Bronchial epithelial cell (primary cell): ENCODE measurements around the gene SALL4. TPM values are rescaled to one million over a fixed set of nuclear protein-coding genes. Genes with fewer than 3 reads are reported as not detected.
"Not testable (repeated sequence)": the region's sequence is repeated elsewhere in the genome, so short reads cannot be mapped to it uniquely, and the experiment has no call there.

Source experiments
- DNase-seq: peaks from one replicate; pipeline ENCODE4 v3.0.0-alpha.2; 2010; ENCODE audit warnings: low read depth
- FAIRE-seq: peaks from 2 replicates; lab custom pipeline; 2011; peaks lifted over from hg19 to GRCh38; lab: Jason Lieb, UNC
- H3K27me3 ChIP-seq: 2 replicates; pipeline ENCODE4 v1.5.1; 2011; ENCODE audit warnings: low read length; ENCODE audit not compliant: control insufficient read depth, insufficient read depth
- H3K36me3 ChIP-seq: 2 replicates; pipeline ENCODE4 v1.5.1; 2011; ENCODE audit warnings: low read length; ENCODE audit not compliant: control insufficient read depth, insufficient read depth
- H3K4me3 ChIP-seq: 2 replicates; pipeline ENCODE4 v1.5.1; 2011; ENCODE audit warnings: mild to moderate bottlenecking, low read depth, low read length, control low read depth
- total RNA-seq: library from RNA; depleted of rRNA; stranded (reverse); fragments of >200 nt; gene quantifications from 2 replicates; pipeline ENCODE4 v1.2.1, GENCODE V29; 2014
- TF ChIP-seq, protein P1 (sequence below): IDR thresholded peaks from 2 replicates; pipeline ENCODE4 v1.5.1; 2011; ENCODE audit warnings: mild to moderate bottlenecking, moderate library complexity, low read length, control low read depth, inconsistent platforms; ENCODE audit not compliant: insufficient read depth, severe bottlenecking

SALL4 gene
- total RNA-seq, 1 donor from 2014 or later, result 0.26 TPM

DNA sequence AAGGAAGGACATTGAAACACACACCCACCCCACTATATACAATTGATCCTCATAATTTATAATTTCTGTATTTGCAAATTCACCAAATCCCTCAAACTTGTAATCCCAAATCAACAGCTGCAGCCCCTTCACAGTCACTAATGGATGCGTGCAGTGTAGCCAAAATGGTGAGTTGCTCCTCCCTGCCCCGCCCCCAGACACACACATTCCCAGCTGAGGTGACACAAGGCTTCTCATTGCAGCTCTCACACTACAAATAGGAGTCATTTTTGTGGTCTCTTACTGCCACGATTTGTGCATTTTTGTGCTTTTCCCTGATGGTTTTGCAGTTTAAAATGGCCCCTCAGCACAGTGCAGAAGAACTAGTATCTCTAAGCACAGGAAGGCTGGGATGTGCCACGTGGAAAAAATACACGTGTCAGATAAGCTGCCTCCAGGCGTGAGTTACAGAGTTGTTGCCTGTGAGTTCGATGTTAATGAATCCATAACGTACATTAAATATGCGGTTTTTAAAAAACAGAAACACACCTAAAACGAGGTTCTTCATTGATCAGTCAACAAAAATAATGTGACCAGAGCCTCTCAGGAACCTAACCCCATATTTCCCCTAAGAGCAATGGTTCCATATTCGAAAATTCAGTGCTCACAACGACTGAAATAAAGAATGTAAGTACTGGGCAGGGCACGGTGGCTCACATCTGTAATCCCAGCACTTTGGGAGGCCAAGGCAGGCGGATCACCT lies 42.4 kb downstream of the SALL4 start:
- TF ChIP-seq, protein P1, sequence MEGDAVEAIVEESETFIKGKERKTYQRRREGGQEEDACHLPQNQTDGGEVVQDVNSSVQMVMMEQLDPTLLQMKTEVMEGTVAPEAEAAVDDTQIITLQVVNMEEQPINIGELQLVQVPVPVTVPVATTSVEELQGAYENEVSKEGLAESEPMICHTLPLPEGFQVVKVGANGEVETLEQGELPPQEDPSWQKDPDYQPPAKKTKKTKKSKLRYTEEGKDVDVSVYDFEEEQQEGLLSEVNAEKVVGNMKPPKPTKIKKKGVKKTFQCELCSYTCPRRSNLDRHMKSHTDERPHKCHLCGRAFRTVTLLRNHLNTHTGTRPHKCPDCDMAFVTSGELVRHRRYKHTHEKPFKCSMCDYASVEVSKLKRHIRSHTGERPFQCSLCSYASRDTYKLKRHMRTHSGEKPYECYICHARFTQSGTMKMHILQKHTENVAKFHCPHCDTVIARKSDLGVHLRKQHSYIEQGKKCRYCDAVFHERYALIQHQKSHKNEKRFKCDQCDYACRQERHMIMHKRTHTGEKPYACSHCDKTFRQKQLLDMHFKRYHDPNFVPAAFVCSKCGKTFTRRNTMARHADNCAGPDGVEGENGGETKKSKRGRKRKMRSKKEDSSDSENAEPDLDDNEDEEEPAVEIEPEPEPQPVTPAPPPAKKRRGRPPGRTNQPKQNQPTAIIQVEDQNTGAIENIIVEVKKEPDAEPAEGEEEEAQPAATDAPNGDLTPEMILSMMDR, result no peak
- FAIRE-seq (no peak), DNase-seq (no peak)
- no peaks in the 10 kb centered on the region for H3K36me3 ChIP-seq
- no peaks in the 10 kb centered on the region for H3K27me3 ChIP-seq
- H3K4me3 ChIP-seq, result no peak overlapping the region

DNA sequence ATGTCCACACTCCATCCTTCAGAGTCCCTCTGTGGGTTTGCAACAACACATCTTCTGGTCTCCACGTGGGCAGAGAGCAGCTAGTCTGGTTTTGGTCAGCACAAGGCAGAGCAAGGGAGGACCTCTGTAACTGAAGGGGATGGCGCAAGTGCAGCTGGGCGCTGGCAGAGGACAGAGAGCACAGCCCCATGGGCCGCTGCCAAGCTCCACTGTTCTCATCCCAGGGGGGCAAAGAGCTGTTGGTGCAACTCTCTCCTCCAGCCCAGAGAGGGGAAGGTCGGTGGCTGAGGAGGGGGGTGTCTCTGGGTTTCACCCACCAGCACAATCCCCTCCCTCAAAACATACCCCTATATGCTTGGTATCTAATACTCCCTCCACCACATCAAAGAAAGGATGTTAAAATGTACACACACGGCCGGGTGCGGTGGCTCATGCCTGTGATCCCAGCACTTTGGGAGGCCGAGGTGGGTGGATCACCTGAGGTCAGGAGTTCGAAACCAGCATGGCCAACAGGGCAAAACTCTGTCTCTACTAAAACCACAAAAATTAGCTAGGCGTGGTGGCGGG lies 43.3 kb downstream of the SALL4 start:
- TF ChIP-seq, protein P1, result no peak
- Histone ChIP-seq H3K4me3 (no peak overlapping the region), H3K36me3 (no peaks in the 10 kb centered on the region), H3K27me3 (no peaks in the 10 kb centered on the region)
- FAIRE-seq, result no peak
- no peak for DNase-seq

DNA sequence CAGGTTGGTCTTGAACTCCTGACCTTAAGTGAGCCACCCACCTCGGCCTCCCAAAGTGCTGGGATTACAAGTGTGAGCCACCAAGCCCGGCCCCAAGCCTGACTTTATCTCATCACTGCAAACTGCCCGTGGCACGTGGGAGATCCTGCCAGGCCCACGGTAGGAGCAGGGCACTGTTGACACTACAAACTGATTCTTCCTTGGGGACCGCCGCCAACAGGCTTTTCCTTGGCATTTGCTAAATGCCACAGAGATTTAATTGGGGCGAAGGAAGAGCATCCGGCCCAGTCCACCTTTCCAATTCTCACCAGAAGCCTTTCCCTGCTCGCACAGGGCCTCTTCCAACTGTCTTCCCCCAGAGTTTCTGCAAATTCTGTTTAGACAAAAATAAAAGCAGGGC lies 45.1 kb downstream of the SALL4 start:
- no peak for FAIRE-seq
- DNase-seq, result no peak
- Histone ChIP-seq H3K27me3 (no peaks in the 10 kb centered on the region), H3K36me3 (no peaks in the 10 kb centered on the region), H3K4me3 (no peak overlapping the region)
- TF ChIP-seq, protein P1, result no peak

DNA sequence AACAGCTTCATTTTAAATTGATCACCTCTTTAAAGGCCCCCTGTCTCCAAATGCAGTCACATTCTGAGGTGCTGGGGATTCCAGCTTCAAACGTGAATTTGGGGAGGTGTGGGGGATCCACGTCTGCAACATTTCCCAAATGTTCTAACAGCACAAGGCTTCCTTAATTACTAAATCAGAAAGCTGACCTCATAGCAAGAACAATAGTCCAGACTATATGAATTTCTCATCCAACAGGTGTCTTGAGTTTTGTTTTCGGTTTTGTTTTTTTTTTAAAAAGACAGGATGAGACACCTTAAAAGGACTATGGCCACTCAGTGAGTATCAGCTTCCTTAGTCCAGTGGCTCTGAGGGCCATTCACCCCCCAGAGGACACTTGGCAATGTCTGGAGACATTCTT lies 45.7 kb downstream of the SALL4 start:
- H3K27me3 ChIP-seq, result no peaks in the 10 kb centered on the region
- FAIRE-seq, result no peak
- no peaks in the 10 kb centered on the region for H3K36me3 ChIP-seq
- DNase-seq, result no peak
- TF ChIP-seq, protein P1, result no peak
- no peak overlapping the region for H3K4me3 ChIP-seq

DNA sequence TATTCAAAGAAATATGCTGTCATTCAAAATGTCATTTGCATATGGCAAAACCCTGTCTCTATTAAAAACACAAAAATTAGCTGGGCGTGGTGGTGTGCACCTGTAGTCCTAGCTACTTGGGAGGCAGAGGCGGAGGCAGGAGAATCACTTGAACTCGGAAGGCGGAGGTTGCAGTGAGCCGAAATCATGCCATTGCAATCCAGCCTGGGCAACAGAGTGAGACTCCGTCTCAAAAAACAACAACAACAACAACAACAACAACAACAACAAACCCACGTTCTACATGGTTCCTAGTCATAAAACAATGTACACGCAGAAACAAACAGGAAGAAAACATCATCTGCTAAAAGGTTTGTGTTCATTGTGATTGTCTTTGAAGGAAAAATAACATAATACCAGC lies 49.1 kb downstream of the SALL4 start:
- not testable (repeated sequence) for H3K36me3 ChIP-seq, DNase-seq, FAIRE-seq, H3K4me3 ChIP-seq, H3K27me3 ChIP-seq

DNA sequence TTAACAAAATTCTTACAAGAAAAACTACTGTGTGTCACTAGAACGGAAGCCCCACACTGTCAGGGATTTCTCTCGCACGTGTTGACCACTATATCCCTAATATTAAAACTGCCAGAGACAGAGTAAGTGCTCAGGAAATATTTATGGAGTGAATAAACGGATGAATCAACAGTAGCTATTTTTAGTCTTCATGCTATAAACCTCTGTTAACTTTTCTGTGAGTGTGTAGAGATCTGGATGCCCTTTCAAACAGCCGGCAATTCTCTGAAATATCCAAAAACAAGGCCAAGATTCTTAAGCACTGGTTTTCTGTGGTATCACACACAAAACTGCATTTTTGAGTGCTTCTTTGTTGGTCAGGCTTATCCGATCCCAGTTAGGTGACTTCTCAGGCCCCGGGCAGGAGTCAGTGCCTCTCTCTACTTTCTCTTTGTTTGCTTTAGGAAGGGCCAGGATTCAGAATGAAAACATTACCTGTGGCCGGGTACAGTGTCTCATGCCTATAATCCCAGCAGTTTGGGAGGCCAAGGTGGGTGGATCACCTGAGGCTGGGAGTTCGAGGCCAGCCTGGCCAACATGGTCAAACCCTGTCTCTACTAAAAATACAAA lies 49.9 kb downstream of the SALL4 start:
- Histone ChIP-seq H3K27me3 (no peaks in the 10 kb centered on the region), H3K4me3 (no peak overlapping the region), H3K36me3 (no peaks in the 10 kb centered on the region)
- peak; percentile 85 for DNase-seq
- no peak for FAIRE-seq
- TF ChIP-seq, protein P1, result no peak
